Measurements from ENCODE around the gene APLF. TPM values are rescaled to one million over a fixed set of nuclear protein-coding genes. Genes with fewer than 3 reads are reported as not detected.

APLF gene
- total and polyA plus RNA-seq, 2 experiments from 2014 or later = 3.0 to 3.7 TPM

- TF ChIP-seq REST (IDR thresholded peaks at IDR 0.05; ENCODE audit: unreplicated experiment) = no peak
- TF ChIP-seq ZNF462 (CRISPR knock-in tag; IDR thresholded peaks at IDR 0.05) = no peak
These were observed 99.0 kb downstream of the APLF start (continued) for GRCh38 chr2:68566362-68566761.

- no peaks in the 10 kb centered on the region for H3K79me2 ChIP-seq (replicated peaks; ENCODE audit: insufficient read depth)
- H2AFZ ChIP-seq = no peak overlapping the region
- no peak overlapping the region for H3K27ac ChIP-seq (ENCODE audit: low read depth)
- DNase-seq (ENCODE audit: low spot score) (no peak), ATAC-seq (no peak)
- no peaks in the 10 kb centered on the region for H3K36me3 ChIP-seq (ENCODE audit: insufficient read depth)
- Mint-ChIP-seq H3K4me1 (no peaks in the 10 kb centered on the region), H3K27me3 (ENCODE audit: insufficient read depth, low read depth, poor library complexity) (no peaks in the 10 kb centered on the region), H3K36me3 (ENCODE audit: low read depth) (peaks cover 10% of the 10 kb centered on the region; the same call in 2 of the 3 replicates), H3K4me3 (no peak overlapping the region), H3K27ac (no peak overlapping the region), H3K9me3 (no peaks in the 10 kb centered on the region)
- H3K4me2 ChIP-seq = no peak overlapping the region
- no peaks in the 10 kb centered on the region for H3K9me2 ChIP-seq (ENCODE audit: insufficient read depth)
- no peaks in the 10 kb centered on the region for H3K27me3 ChIP-seq (ENCODE audit: insufficient read depth)
- H3K4me3 ChIP-seq = no peak overlapping the region
- no peaks in the 10 kb centered on the region for H3F3A ChIP-seq (replicated peaks; ENCODE audit: low read depth)
- H4K20me1 ChIP-seq (replicated peaks; ENCODE audit: insufficient read depth) = no peaks in the 10 kb centered on the region
- H3K4me1 ChIP-seq (ENCODE audit: insufficient read depth) = no peaks in the 10 kb centered on the region
- no peak for TF ChIP-seq POLR2AphosphoS5 (IDR thresholded peaks at IDR 0.05; ENCODE audit: low read depth)
- TF ChIP-seq ZNF114 (CRISPR knock-in tag; IDR thresholded peaks at IDR 0.05) = no peak
- TF ChIP-seq REST (IDR thresholded peaks at IDR 0.05; ENCODE audit: unreplicated experiment) = no peak
- TF ChIP-seq CTCF (conservative IDR thresholded peaks at IDR 0.05; ENCODE audit: low read depth in 2 of 2) = no peak
- no peak for TF ChIP-seq EZH2 (IDR thresholded peaks at IDR 0.05; ENCODE audit: low read depth, unreplicated experiment)
- no peak for TF ChIP-seq CREB1 (CRISPR knock-in tag; IDR thresholded peaks at IDR 0.05; ENCODE audit: low read depth)
- TF ChIP-seq STAT1 (IDR thresholded peaks at IDR 0.05; ENCODE audit: unreplicated experiment) = no peak
- no peak for TF ChIP-seq NANOG (IDR thresholded peaks at IDR 0.05; ENCODE audit: borderline replicate concordance)
These were observed 100.7 kb downstream of the APLF start for GRCh38 chr2:68568116-68568515.
